CD4-positive, alpha-beta T cell treated with Interleukin-15 for 4 hours (primary cell): ENCODE data around the gene HORMAD2.
"Not testable (repeated sequence)": the region's sequence is repeated elsewhere in the genome, so short reads cannot be mapped to it uniquely, and the experiment has no call there.

ENCODE experiments used
- DNase-seq: peaks from one replicate; pipeline ENCODE4 v3.0.0-alpha.2; 2020; ENCODE audit warnings: low spot score

Gene HORMAD2

GRCh38 chr22:30211124-30211820 lies 131.0 kb downstream of the HORMAD2 start:
- DNase-seq = no peak

DNA sequence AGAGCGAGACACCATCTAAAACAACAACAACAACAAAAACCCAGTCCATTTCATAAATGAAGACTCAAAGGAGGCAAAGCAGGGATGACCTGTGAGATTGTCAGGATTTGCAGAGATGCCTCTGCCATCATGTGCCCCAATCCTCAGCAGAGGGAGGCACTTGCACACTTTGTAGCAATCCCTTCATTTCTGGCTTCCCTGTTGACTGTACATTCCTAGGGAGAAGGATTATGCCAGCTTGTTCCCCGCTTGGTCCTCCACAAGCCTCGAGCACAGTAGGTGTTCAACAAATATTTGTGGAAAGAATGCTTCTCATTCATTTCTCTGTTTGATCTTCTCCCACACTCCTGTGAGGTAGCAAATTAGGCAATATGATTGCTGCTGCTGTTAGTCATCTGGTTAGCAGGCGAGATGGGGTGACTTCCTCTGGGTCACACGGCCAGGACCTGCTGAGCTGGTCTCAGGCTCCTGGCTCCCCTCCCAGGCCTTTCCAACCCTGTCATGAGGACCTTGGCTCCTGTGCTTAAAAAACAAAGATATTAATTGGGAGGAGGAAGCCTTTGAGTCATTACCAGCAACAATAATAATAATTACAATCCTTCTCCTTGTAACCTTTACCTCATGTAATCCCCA lies 132.2 kb downstream of the HORMAD2 start:
- DNase-seq = no peak

GRCh38 chr22:30212996-30213441 lies 132.8 kb downstream of the HORMAD2 start:
- no peak for DNase-seq

- DNase-seq = no peak
Observed at GRCh38 chr22:30214703-30215407, 134.6 kb downstream of the HORMAD2 start.

DNA sequence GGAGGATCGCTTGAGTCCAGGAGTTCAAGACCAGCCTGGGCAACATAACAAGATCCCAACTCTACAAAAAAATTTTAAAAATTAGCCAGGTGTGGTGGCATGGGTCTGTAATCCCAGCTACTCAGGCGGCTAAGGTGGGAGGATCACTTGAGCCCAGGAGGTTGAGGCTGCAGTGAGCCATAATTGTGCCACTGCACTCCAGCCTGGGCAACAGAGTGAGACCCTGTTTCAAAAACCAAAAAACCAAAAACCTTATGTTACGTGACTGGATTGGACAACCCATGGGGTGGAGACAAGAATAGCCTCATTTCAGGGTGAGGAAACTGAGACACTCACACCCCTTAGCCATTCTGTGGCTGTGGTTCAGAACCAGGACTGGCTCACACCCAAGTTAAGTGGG lies 136.0 kb downstream of the HORMAD2 start:
- not testable (repeated sequence) for DNase-seq

GRCh38 chr22:30216710-30217109 lies 136.4 kb downstream of the HORMAD2 start:
- DNase-seq = no peak

- DNase-seq = no peak
Observed at GRCh38 chr22:30217698-30218560, 137.7 kb downstream of the HORMAD2 start.

- DNase-seq = no peak
Observed at GRCh38 chr22:30219049-30219654, 138.9 kb downstream of the HORMAD2 start.

DNA sequence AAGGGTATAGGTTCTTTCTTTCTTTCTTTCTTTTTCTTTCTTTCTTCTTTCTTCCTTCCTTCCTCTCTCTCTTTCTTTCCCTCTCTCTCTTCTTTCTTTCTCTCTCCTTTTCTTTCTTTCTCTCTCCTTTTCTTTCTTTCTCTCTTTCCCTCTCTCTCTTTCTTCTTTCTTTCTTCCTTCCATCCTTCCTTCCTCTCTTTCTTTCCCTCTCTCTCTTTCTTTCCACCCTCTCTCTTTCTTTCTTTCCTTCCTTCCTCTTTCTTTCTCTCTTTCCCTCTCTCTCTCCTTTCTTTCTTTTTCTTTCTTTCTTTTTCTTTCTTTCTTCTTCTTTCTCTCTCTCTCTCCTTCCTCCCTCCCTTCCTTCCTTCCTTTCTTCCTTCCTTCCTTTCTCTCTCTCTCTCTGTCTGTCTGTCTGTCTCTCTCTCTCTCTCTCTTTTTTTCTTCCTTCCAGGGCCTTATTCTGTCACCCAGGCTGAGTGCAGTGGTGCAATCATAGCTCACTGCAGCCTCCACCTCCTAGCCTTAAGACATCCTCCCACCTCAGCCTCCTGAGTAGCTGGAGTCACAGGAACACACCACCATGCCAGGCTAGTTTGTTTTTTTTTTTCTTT lies 139.5 kb downstream of the HORMAD2 start:
- no peak for DNase-seq

GRCh38 chr22:30220338-30221012 lies 140.2 kb downstream of the HORMAD2 start:
- no peak for DNase-seq

- DNase-seq = peak; percentile 72
Observed at GRCh38 chr22:30221121-30221992, 141.1 kb downstream of the HORMAD2 start.

DNA sequence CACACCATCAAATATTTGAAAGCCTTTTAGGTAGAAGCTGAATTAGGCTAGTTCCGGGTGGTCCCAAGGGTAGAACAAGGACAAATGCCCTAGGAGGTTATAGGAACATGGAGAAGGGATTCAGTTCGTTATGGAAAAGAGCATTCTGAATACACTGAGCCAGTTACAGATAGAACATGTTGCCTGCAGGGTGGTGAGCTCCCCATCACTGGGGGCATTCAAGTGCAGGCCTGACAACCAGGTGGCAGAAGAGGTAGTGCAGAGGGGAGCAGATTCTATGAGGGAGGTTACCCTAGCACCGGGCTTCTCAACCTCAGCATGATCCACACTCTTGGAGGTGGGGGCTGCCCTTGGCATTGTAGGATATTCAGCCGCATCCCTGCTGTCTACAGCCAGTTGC lies 142.1 kb downstream of the HORMAD2 start:
- no peak for DNase-seq

GRCh38 chr22:30223303-30223702 lies 143.0 kb downstream of the HORMAD2 start:
- no peak for DNase-seq

- no peak for DNase-seq
Observed at GRCh38 chr22:30224161-30224857, 144.0 kb downstream of the HORMAD2 start.

DNA sequence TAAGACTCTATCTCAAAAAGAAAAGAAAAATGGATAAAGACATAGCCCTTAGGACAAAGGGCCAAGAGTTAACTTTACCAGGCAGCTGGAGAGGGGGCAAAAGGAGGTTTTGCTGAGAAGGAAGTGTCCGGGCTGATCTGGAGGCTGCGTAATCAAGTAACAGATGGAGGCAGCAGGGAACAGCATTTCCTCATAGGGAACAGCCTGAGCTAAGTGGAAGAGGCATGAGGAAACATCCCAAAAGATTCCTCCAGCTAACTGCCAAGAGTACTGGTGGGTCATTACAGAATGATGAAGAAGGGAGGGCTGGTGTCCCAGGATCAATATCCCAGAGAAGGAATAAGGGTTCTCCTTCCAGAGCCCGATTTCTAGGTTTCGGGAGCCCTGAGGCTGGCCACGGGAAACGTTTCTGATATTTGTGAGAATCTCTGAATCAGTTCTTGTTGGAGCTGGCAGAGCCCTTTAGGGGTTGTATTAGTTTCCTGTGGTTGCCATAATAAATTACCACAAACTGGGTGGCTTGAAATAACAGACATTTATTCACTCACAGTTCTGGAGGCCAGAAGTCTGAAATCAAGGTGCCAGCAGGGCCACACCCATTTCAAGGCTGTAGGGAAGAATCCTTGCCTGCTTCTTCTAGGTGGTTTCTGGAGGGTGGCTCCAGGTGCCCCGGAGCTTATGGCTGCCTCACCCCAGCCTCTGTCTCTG lies 145.1 kb downstream of the HORMAD2 start:
- no peak for DNase-seq

DNA sequence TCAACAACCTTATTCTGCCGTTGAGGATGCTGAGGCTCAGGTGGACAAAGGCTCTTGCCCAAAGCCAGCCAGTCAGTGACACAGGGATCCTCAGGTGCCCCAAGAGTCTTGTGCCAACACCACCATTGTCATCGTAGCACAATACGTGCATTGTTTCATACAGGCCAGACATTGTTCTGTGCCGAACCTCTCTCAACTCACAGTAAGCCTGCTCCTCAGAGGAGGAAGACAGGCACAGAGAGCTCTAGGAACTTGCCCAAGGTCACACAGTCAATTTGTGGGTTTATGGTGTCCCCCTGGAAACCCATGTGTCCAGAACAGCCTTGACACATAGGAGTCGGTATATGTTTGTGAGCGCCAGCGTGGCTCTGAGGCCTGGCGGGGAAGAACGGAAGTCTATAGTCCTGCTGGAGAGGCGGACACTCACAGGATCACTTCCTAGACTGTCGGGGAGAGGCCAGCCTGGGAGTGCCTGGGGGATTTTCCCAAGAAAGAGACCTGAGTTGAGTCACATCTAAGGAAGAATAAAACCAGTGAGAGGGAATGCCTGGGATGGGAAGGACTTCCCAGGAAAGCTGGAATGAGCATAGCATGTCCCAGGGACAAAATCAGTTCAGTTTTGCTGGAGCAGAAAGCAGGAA lies 146.0 kb downstream of the HORMAD2 start:
- DNase-seq = no peak
